ENCODE results near the gene ZFHX3.

DNA sequence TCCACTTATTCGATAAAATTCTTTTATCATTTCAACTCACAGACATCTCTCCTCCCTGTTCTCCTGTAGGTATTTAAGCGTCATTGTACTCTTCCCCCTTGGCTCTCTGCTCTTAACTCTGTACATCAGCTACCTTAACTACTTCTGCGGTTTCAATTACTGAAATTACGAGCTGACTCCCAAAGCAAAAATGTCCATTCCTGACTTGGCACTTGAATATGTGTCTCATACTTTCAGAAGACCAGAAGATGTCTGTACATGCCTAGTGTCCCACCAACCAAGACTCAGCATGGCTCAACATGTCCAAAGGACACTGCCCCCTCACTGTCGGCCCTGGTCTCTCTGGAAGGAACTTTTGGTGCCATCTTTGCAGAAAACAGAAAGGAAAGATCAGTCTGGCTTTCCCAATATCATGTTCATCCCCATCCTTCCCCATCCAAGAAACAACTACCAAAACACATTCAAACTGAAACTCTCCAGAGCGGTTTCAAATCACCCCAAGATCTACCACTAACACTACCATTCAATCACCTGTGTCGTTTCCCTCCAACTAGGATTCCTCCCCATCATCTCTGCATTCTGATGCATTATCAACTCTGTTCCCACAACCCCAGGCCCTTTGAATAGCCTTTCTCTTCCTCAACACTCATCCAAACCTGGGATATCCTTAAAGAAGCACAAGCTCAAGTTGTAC lies 74.9 kb downstream of the ZFHX3 start:
- TF ChIP-seq BHLHE40 (IDR thresholded peaks at IDR 0.05; ENCODE audit: borderline replicate concordance): no peak
- no peak for TF ChIP-seq ELF4 (IDR thresholded peaks at IDR 0.05)
